OCI-LY1 (cell line): ENCODE results near the gene S100A8.

Source experiments
- CTCF ChIP-seq: fragments of 200-600 bp; sonication (generic), shearing (Covaris generic); IDR thresholded peaks from 2 replicates; pipeline ENCODE4 v1.5.1; 2017; ENCODE audit warnings: mild to moderate bottlenecking, antibody characterized with exemption, low read length, moderate library complexity, mixed read lengths
- EZH2 ChIP-seq: fragments of 200-600 bp; sonication (generic), shearing (Covaris generic); IDR thresholded peaks from 2 replicates; pipeline ENCODE4 v1.8.0; 2017; ENCODE audit warnings: borderline replicate concordance, mixed run types, mild to moderate bottlenecking, antibody characterized with exemption, low read length, moderate library complexity, mixed read lengths

- TF ChIP-seq CTCF (no peak), EZH2 (no peak)
Observed at GRCh38 chr1:153380711-153381110, 10.2 kb downstream of the S100A8 start.
